IMR-90 (cell line): ENCODE measurements around the gene LSM12. TPM values are rescaled to one million over a fixed set of nuclear protein-coding genes. Genes with fewer than 3 reads are reported as not detected.
A peak's percentile ranks its signal among the peaks of the same experiment; 100 is the strongest.

Source experiments
- ATAC-seq: fragments of 200-7000 bp; cut with Tn5 transposase; 2 replicates; pipeline ENCODE4 v1.9.1; 2020; ENCODE audit warnings: low read depth, mild to moderate bottlenecking, moderate library complexity
- BruUV-seq: library from RNA; stranded (reverse); fragments of 400-500 nt; replicated peaks from 2 replicates; lab custom pipeline; 2021; lab: Mats Ljungman, UMichigan
- CTCF ChIA-PET: fragments of 300-600 bp; formaldehyde crosslinking; extraction: SDS; loops from one replicate; lab custom pipeline; 2021; ENCODE audit warnings: antibody characterized with exemption; lab: Yijun Ruan, JAX
- POLR2A ChIA-PET: fragments of 300-600 bp; sonication (Branson Sonifier 250); formaldehyde crosslinking; loops from one replicate; lab custom pipeline; 2022; ENCODE audit warnings: antibody characterized with exemption; ENCODE audit not compliant: unreplicated experiment; lab: Charles Lee
- DNase-seq: peaks from one replicate; pipeline ENCODE4 v3.0.0; 2013
- H2AFZ ChIP-seq: replicated peaks from 2 replicates; pipeline ENCODE3; 2013; ENCODE audit warnings: low read length, mild to moderate bottlenecking; ENCODE audit not compliant: poor library complexity
- H2AK5ac ChIP-seq: 2 replicates; pipeline ENCODE4 v1.6.1; 2013; ENCODE audit warnings: low read depth, low read length, inconsistent platforms
- H2AK9ac ChIP-seq: replicated peaks from 2 replicates; pipeline ENCODE3; 2013; ENCODE audit warnings: mild to moderate bottlenecking, low read depth, low read length, moderate library complexity; ENCODE audit not compliant: poor library complexity
- H2BK120ac ChIP-seq: 2 replicates; pipeline ENCODE4 v1.6.1; 2013; ENCODE audit warnings: low read depth, low read length, inconsistent platforms
- H2BK15ac ChIP-seq: 3 replicates; pipeline ENCODE4 v1.6.1; 2013; ENCODE audit warnings: low read depth, low read length, inconsistent platforms
- H2BK20ac ChIP-seq: 2 replicates; pipeline ENCODE4 v1.6.1; 2013; ENCODE audit warnings: low read depth, mild to moderate bottlenecking, inconsistent platforms, low read length, moderate library complexity
- H2BK5ac ChIP-seq: 2 replicates; pipeline ENCODE4 v1.6.1; 2013; ENCODE audit warnings: mild to moderate bottlenecking, low read depth, low read length, inconsistent platforms; ENCODE audit not compliant: poor library complexity, severe bottlenecking
- H3K14ac ChIP-seq: replicated peaks from 2 replicates; pipeline ENCODE4 v1.6.1; 2013; ENCODE audit warnings: low read depth, low read length, inconsistent platforms
- H3K18ac ChIP-seq: 2 replicates; pipeline ENCODE4 v1.6.1; 2013; ENCODE audit warnings: low read depth, low read length, control low read depth
- H3K23ac ChIP-seq: 2 replicates; pipeline ENCODE4 v1.6.1; 2013; ENCODE audit warnings: low read depth, low read length, inconsistent platforms
- H3K27ac ChIP-seq: 2 replicates; pipeline ENCODE4 v1.5.1; 2013; ENCODE audit warnings: mild to moderate bottlenecking, control low read depth, low read length; ENCODE audit not compliant: insufficient read depth
- H3K27me3 ChIP-seq: 2 replicates; pipeline ENCODE4 v1.6.1; 2013; ENCODE audit warnings: low read length; ENCODE audit not compliant: control insufficient read depth, insufficient read depth
- H3K36me3 ChIP-seq: 2 replicates; pipeline ENCODE4 v1.6.1; 2013; ENCODE audit warnings: low read length, mixed read lengths; ENCODE audit not compliant: control insufficient read depth, insufficient read depth
- H3K4ac ChIP-seq: 2 replicates; pipeline ENCODE4 v1.6.1; 2013; ENCODE audit warnings: low read depth, low read length, inconsistent platforms
- H3K4me1 ChIP-seq: 2 replicates; pipeline ENCODE4 v1.6.1; 2013; ENCODE audit warnings: low read length, mixed read lengths; ENCODE audit not compliant: control insufficient read depth, insufficient read depth
- H3K4me2 ChIP-seq: 2 replicates; pipeline ENCODE4 v1.6.1; 2013; ENCODE audit warnings: low read depth, mild to moderate bottlenecking, control low read depth, low read length, moderate library complexity
- H3K4me3 ChIP-seq: 2 replicates; pipeline ENCODE4 v1.5.1; 2013; ENCODE audit warnings: low read depth, mild to moderate bottlenecking, control low read depth, low read length, moderate library complexity; ENCODE audit not compliant: insufficient read depth
- H3K56ac ChIP-seq: 2 replicates; pipeline ENCODE4 v1.6.1; 2013; ENCODE audit warnings: low read length, inconsistent platforms; ENCODE audit not compliant: insufficient read depth; ENCODE audit errors: extremely low read depth
- H3K79me1 ChIP-seq, 2 experiments: 2 replicates each; pipeline ENCODE4 v1.6.1; 2013; ENCODE audit warnings: low read length in 2 of 2, inconsistent platforms in 1 of 2, low read depth in 1 of 2
- H3K9ac ChIP-seq: 2 replicates; pipeline ENCODE4 v1.6.1; 2013; ENCODE audit warnings: low read depth, low read length, control low read depth
- H3K9me1 ChIP-seq: 2 replicates; pipeline ENCODE4 v1.6.1; 2013; ENCODE audit warnings: low read length, inconsistent platforms; ENCODE audit not compliant: insufficient read depth
- H3K9me3 ChIP-seq: 2 replicates; pipeline ENCODE4 v1.6.1; 2013; ENCODE audit warnings: low read length; ENCODE audit not compliant: control insufficient read depth, insufficient read depth
- H4K20me1 ChIP-seq: 2 replicates; pipeline ENCODE4 v1.6.1; 2013; ENCODE audit warnings: low read length, inconsistent platforms; ENCODE audit not compliant: insufficient read depth
- H4K5ac ChIP-seq: 2 replicates; pipeline ENCODE4 v1.6.1; 2013; ENCODE audit warnings: mild to moderate bottlenecking, low read depth, low read length, control low read depth
- H4K8ac ChIP-seq, 2 experiments: 2 replicates each; pipeline ENCODE4 v1.6.1; 2013; ENCODE audit warnings: low read depth in 2 of 2, low read length in 2 of 2, control low read depth in 1 of 2, inconsistent platforms in 1 of 2
- H4K91ac ChIP-seq: 2 replicates; pipeline ENCODE4 v1.6.1; 2013; ENCODE audit warnings: low read depth, low read length, inconsistent platforms; ENCODE audit not compliant: insufficient read depth
- BHLHE40 ChIP-seq: fragments of 150-350 bp; IDR thresholded peaks from 2 replicates; pipeline ENCODE4 v1.6.1; 2016; ENCODE audit warnings: mild to moderate bottlenecking, low read depth, low read length
- CEBPB ChIP-seq: IDR thresholded peaks from 2 replicates; pipeline ENCODE4 v1.6.1; 2012; ENCODE audit warnings: low read depth, low read length, improper control_type of control experiment
- ELK1 ChIP-seq: fragments of 150-350 bp; IDR thresholded peaks from 2 replicates; pipeline ENCODE4 v1.6.1; 2016; ENCODE audit warnings: low read depth, mild to moderate bottlenecking, low read length, moderate library complexity, borderline replicate concordance
- FOS ChIP-seq: fragments of 150-350 bp; IDR thresholded peaks from 2 replicates; pipeline ENCODE4 v1.6.1; 2016; ENCODE audit warnings: low read depth, low read length
- MAFK ChIP-seq: IDR thresholded peaks from 2 replicates; pipeline ENCODE4 v1.6.1; 2012; ENCODE audit warnings: low read depth, low read length, improper control_type of control experiment
- MAZ ChIP-seq: IDR thresholded peaks from 2 replicates; pipeline ENCODE4 v1.6.1; 2012; ENCODE audit warnings: low read depth, mild to moderate bottlenecking, low read length, improper control_type of control experiment, moderate library complexity, borderline replicate concordance
- MXI1 ChIP-seq: IDR thresholded peaks from 2 replicates; pipeline ENCODE4 v1.6.1; 2012; ENCODE audit warnings: low read depth, mild to moderate bottlenecking, low read length, moderate library complexity, borderline replicate concordance
- NFE2L2 ChIP-seq: fragments of 150-350 bp; IDR thresholded peaks from 2 replicates; pipeline ENCODE4 v1.6.1; 2016; ENCODE audit warnings: low read depth, mild to moderate bottlenecking, low read length
- POLR2A ChIP-seq: IDR thresholded peaks from 2 replicates; pipeline ENCODE4 v1.6.1; 2012; ENCODE audit warnings: mild to moderate bottlenecking, low read depth, low read length
- RAD21 ChIP-seq: IDR thresholded peaks from 2 replicates; pipeline ENCODE4 v1.6.1; 2012; ENCODE audit warnings: low read length, improper control_type of control experiment
- RFX5 ChIP-seq: IDR thresholded peaks from 2 replicates; pipeline ENCODE4 v1.8.0; 2012; ENCODE audit warnings: low read depth, mild to moderate bottlenecking, low read length, moderate library complexity
- SMC3 ChIP-seq: fragments of 150-350 bp; IDR thresholded peaks from 2 replicates; pipeline ENCODE4 v1.6.1; 2016; ENCODE audit warnings: low read depth, mild to moderate bottlenecking, antibody characterized with exemption, low read length, moderate library complexity
- USF2 ChIP-seq: fragments of 150-350 bp; IDR thresholded peaks from 2 replicates; pipeline ENCODE4 v1.6.1; 2017; ENCODE audit warnings: mild to moderate bottlenecking, antibody characterized with exemption, low read length, low read depth
- WGBS, 2 experiments: methylation state at CpG; one replicate each; pipeline versions ENCODE4 v1.1.5 to v1.1.7; 2013; ENCODE audit warnings: missing lambda C conversion rate in 2 of 2; ENCODE audit not compliant: insufficient read length in 1 of 2; ENCODE audit errors: extremely low coverage in 2 of 2; 5-methylcytosine and 5-hydroxymethylcytosine counted together
- dilution Hi-C: fragments of 300-500 bp; cut with HindIII; formaldehyde crosslinking; loops from one replicate; pipeline ENCODE4 v1.14.3; 2018; ENCODE audit warnings: low sequenced_read_pairs; ENCODE audit not compliant: unreplicated experiment
- in situ Hi-C: fragments of 300-500 bp; cut with MboI; formaldehyde crosslinking; loops from 3 replicates; pipeline ENCODE4 v1.14.3; 2019; ENCODE audit warnings: low sequenced_read_pairs, inconsistent platforms, mixed read lengths
- intact Hi-C: fragments of 100-400 bp; cut with micrococcal nuclease; formaldehyde crosslinking; loops from 2 replicates; pipeline ENCODE4 v1.10.0; 2022
- polyA plus RNA-seq, 3 experiments: library from polyadenylated mRNA; depleted of rRNA; stranded (reverse); fragments of >200 nt; gene quantifications; 2 replicates each; pipeline ENCODE4 v1.2.3, GENCODE V29; 2012; ENCODE audit warnings: low replicate concordance in 1 of 3
- total RNA-seq: library from RNA; depleted of rRNA; stranded (reverse); fragments of >200 nt; gene quantifications from 2 replicates; pipeline ENCODE4 v1.2.3, GENCODE V29; 2012

The LSM12 gene
- total and polyA plus RNA-seq, 2 of the 4 experiments (the other 2 are of a cell fraction): 38.0 to 41.0 TPM

GRCh38 chr17:44007346-44008204, 58.9 kb downstream of the LSM12 start:
- H3K9ac ChIP-seq: peak overlapping the region; percentile 77
- DNase-seq: no peak
- H2AFZ ChIP-seq: peak overlapping the region; percentile 91

More at GRCh38 chr17:44007346-44008204, 58.9 kb downstream of the LSM12 start:
- ChIA-PET POLR2A (interaction anchor here (0.6 kb wide), 1 partner anchor 35 kb away, joined by 3 read pairs; no protein-coding TSS in a partner anchor), CTCF (no interaction called here)
- Histone ChIP-seq H2AK9ac (peak overlapping the region; percentile 87), H4K20me1 (no peaks in the 10 kb centered on the region), H2BK120ac (peak overlapping the region; percentile 1; the same call in 1 of the 2 replicates), H4K91ac (peak overlapping the region; percentile 39), H3K36me3 (no peaks in the 10 kb centered on the region; the same call in 1 of the 2 replicates), H3K56ac (no peak overlapping the region), H2BK15ac (peak overlapping the region; percentile 34; the same call in 1 of the 3 replicates), H4K8ac (peak overlapping the region; percentile 59 to 85; a peak in 2 of 4 replicates), H3K23ac (peak overlapping the region; percentile 80), H3K9me1 (peaks cover 19% of the 10 kb centered on the region), H3K27ac (peak overlapping the region; percentile 59), H3K4me2 (peak overlapping the region; percentile 78), H3K18ac (no peak overlapping the region), H3K79me1 (peaks cover 0 to 48% of the 10 kb centered on the region in 2 experiments; a peak in 2 of 4 replicates), H4K5ac (peak overlapping the region; percentile 3), H3K4me3 (peak overlapping the region; percentile 59), H3K27me3 (peaks cover 3% of the 10 kb centered on the region; the same call in 1 of the 2 replicates), H2AK5ac (peak overlapping the region; percentile 50; the same call in 1 of the 2 replicates), H2BK20ac (no peak overlapping the region), H3K4ac (peak overlapping the region; percentile 78), H3K9me3 (no peaks in the 10 kb centered on the region), H3K4me1 (peaks cover 24% of the 10 kb centered on the region; the same call in 1 of the 2 replicates), H2BK5ac (peak overlapping the region; percentile 11), H3K14ac (peak overlapping the region; percentile 77)
- in situ Hi-C loops (no loop called here), dilution Hi-C loops (no loop called here), intact Hi-C loops (loop anchor here (1.0 kb wide), 2 partner anchors 34 to 108 kb away; no protein-coding TSS in a partner anchor)
- TF ChIP-seq RFX5 (no peak), NFE2L2 (no peak), RAD21 (no peak), BHLHE40 (no peak), USF2 (no peak), POLR2A (no peak), CEBPB (no peak), SMC3 (no peak), MAFK (no peak), ELK1 (no peak), FOS (no peak), MXI1 (no peak), MAZ (no peak)
- ATAC-seq: 0 out of 2 replicates have a peak, but pooled peaks have one; percentile 0
- BruUV-seq: no TSS peak
- 7% methylated on average over 13 of the region's 37 CpGs; no CpG with 5 or more reads in 1 of the 2 experiments for WGBS, 2 experiments
